Spleen (tissue), 7 donors: ENCODE measurements around the gene PLEKHM2.

Experiments
- POLR2A ChIP-seq, 3 donors: fragments of 450-650 bp; IDR thresholded peaks; one replicate each; pipeline ENCODE4 v1.5.1; 2017; ENCODE audit warnings: antibody characterized with exemption in 3 of 3, mild to moderate bottlenecking in 1 of 3
- TF ChIP-seq, protein P1 (sequence below), 11 experiments: fragments of 200-600 bp in 7 of 11; fragments of 450-650 bp in 4 of 11; sonication (generic) in 4 of 11; IDR thresholded peaks in 8 of 11; conservative IDR thresholded peaks in 3 of 11; 1 replicate in 7 of 11; 2 replicates in 4 of 11; pipeline versions ENCODE4 v1.4.0 to v1.8.0; 2016 to 2021; ENCODE audit warnings: antibody characterized with exemption in 11 of 11, inconsistent platforms in 4 of 11, mild to moderate bottlenecking in 1 of 11
- donor health status: DM: no; HTN: no; CAD: no; lungs with moderate emphysema.
- donor health status: DM: no; HTN: no; CAD: no.
- donor health status: DM: no; HTN: no; CAD: no.

DNA sequence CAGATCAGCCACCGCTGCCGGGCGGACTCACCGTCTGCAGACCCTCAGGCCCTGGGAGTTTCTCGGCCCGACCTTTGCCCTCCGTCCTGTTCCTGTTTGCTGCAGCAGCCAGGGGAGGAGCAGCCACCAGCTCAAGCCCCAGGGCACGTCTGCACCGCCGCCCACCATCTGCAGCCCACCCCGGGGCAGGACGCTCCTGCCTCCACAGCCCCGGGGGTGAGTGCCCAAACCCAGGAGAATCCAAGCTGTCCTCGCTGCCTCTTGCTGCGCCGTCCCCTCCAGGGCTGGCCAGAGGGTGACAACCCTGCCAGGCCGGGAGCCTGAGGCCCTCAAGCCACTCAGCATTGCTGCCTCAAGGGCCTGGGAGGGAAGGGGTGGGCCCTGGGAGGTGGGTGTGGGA is 50.8 kb downstream of the PLEKHM2 start:
- TF ChIP-seq, protein P1, sequence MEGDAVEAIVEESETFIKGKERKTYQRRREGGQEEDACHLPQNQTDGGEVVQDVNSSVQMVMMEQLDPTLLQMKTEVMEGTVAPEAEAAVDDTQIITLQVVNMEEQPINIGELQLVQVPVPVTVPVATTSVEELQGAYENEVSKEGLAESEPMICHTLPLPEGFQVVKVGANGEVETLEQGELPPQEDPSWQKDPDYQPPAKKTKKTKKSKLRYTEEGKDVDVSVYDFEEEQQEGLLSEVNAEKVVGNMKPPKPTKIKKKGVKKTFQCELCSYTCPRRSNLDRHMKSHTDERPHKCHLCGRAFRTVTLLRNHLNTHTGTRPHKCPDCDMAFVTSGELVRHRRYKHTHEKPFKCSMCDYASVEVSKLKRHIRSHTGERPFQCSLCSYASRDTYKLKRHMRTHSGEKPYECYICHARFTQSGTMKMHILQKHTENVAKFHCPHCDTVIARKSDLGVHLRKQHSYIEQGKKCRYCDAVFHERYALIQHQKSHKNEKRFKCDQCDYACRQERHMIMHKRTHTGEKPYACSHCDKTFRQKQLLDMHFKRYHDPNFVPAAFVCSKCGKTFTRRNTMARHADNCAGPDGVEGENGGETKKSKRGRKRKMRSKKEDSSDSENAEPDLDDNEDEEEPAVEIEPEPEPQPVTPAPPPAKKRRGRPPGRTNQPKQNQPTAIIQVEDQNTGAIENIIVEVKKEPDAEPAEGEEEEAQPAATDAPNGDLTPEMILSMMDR (IDR thresholded peaks at IDR 0.05 in 8 of 11, conservative IDR thresholded peaks at IDR 0.05 in 3 of 11) = no peak
- no peak for TF ChIP-seq POLR2A (IDR thresholded peaks at IDR 0.05)
